Ecto neural progenitor cell (in vitro differentiated cells): ENCODE results near the gene RAB20.
"Not testable (repeated sequence)": the region's sequence is repeated elsewhere in the genome, so short reads cannot be mapped to it uniquely, and the experiment has no call there.

Source experiments
- DNase-seq: peaks from one replicate; pipeline ENCODE4 v3.0.0-alpha.2; 2018; ENCODE audit warnings: low spot score

Gene RAB20

GRCh38 chr13:110509971-110510786, 51.3 kb downstream of the RAB20 start:
- no peak for DNase-seq

DNA sequence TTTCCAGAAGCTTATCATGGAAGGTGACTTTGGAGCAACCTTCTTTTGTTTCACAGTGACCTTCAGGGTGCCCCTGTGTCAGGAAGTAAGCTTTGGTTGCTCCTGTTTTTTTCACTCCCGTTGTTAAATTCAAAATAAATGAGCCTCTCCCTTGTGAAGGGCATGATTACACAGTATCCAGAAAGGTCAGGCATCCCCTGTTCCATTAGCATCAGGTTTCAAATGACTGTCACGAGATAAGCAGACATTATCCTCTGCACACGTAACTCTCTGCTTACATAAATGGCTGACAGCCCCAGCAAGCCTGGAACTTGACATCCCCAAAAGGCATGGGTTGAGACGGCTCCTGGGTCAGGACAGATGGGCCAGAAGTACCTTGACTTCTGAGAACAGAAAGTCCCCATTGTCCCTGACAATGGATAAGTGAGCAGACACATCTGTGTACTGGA, 52.0 kb downstream of the RAB20 start:
- no peak for DNase-seq

DNA sequence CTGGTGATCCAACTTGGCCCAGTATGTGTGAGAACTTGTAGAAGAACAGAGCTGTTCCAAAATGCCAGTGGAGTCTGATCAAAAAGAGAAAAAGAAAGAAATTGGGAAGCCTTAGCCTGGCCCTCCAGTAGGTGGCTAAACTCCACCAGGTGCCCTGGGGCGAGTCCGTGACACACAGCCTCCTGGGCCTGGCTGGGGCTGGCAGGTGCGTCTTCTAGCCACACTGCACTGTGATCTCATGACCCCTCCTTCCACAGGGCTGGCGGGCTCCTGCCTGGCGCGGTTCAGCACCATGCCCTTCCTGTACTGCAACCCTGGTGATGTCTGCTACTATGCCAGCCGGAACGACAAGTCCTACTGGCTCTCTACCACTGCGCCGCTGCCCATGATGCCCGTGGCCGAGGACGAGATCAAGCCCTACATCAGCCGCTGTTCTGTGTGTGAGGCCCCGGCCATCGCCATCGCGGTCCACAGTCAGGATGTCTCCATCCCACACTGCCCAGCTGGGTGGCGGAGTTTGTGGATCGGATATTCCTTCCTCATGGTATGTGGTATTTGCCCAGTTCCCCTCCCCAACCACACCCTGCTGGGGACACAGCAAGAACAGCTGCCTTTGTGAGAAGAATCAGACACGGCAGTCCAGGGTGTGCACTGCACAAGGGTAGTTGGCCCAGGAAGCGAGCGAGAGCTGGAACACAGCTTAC, 53.7 kb downstream of the RAB20 start:
- no peak for DNase-seq

GRCh38 chr13:110506859-110507566, 54.5 kb downstream of the RAB20 start:
- no peak for DNase-seq

DNA sequence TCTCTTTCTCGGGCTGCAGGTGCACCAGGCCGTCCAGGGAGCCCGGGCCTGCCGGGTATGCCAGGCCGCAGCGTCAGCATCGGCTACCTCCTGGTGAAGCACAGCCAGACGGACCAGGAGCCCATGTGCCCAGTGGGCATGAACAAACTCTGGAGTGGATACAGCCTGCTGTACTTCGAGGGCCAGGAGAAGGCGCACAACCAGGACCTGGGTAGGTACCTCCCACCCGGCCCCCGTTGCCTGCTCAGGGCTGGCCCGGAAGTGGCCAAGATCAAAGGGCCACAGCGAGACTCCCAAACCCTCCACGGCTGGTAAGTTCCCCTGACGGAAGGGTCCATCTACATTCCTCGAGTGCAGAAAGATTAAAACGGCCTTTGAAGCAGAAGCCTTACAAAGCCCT, 55.1 kb downstream of the RAB20 start:
- no peak for DNase-seq

DNA sequence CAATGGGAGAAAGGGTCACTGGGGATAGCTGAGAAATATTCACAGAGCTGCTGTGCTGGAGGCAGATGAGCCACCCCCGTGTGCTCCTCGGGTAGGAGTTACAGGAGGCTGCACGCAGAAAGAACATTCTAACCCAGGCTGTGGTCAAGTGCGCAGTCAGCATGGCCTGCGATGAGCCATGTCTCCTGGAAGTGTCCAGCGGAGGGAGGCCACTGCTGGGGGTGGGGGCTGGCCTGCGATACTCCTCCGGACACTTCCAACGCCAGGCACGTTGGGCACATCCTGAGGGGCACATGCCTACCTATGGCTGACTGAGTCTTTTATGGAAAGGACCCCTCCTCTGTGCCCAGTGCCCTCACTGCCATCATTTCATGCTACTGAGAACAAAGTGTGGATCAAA, 55.9 kb downstream of the RAB20 start:
- no peak for DNase-seq

- no peak for DNase-seq
These were observed 57.5 kb downstream of the RAB20 start for GRCh38 chr13:110503979-110504499.

DNA sequence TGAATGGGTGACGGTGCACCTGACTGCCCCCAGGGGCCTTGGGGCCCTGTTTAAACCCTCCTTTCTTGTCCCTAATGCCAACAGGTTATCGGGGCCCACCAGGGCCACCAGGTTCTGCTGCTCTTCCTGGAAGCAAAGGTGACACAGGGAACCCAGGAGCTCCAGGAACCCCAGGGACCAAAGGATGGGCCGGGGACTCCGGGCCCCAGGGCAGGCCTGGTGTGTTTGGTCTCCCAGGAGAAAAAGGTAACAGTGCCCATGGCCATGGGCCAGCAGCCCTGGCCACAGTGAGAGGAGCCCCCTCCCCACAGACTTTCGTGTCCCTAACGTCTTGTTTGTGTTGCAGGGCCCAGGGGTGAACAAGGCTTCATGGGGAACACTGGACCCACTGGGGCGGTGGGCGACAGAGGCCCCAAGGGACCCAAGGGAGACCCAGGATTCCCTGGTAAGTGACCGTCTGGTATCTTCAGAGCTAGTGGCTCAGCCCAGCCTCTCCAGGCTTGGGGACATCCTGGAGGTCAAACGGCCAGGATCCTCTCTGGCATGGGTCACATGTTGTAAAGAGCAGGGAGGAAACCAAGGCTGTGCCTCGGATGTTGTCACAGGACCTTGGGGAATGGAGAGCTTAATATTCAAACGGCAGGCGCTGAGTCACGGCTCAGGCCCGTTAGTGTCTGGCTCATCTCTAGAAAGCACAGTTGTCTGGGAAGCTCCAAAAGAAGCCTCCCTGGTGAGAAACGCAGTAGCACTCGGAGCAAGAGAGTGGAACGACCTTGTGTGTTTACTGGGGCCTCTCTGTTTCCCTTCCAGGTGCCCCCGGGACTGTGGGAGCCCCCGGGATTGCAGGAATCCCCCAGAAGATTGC, 58.3 kb downstream of the RAB20 start:
- DNase-seq: no peak

DNA sequence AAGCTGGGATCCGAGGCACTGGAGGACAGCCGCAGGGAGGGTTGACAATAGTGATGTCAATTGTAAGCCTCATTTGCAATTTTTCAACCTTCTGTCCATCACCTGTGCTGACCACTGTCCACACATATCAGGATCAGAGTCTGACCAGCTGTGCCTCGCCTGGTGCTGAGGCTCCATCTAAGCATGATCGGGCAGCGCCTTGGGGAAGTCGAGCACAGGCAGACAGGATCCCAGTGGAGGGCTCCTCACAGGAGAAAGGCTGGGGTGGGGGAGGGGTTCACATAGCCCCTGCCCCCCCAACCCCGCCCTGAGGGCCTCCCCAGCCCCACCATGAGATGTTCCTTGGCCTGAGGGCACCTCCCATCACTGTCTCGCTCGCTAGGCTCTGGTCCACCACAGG, 60.3 kb downstream of the RAB20 start:
- DNase-seq: no peak

GRCh38 chr13:110500341-110500740, 61.2 kb downstream of the RAB20 start:
- DNase-seq: no peak

GRCh38 chr13:110499621-110500281, 61.8 kb downstream of the RAB20 start:
- no peak for DNase-seq

GRCh38 chr13:110498765-110499164, 62.8 kb downstream of the RAB20 start:
- no peak for DNase-seq

- no peak for DNase-seq
These were observed 63.2 kb downstream of the RAB20 start for GRCh38 chr13:110498327-110498726.

- DNase-seq: not testable (repeated sequence)
These were observed 63.6 kb downstream of the RAB20 start for GRCh38 chr13:110497896-110498295.

DNA sequence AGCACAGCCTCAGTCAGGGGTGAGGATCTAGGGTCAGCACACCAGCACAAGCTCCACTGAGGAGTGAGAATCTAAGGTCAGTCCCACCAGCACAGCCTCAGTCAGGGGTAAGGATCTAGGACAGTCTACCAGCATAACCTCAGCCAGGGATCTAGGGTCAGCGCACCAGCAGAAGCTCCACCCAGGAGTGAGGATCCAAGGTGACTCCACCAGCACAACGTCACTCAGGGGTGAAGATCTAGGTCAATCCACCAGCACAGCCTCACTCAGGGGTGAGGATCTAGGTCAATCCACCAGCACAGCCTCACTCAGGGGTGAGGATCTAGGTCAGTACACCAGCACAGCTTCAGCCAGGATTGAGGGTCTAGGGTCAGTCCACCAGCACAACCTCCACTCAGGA, 64.5 kb downstream of the RAB20 start:
- DNase-seq: no peak

DNA sequence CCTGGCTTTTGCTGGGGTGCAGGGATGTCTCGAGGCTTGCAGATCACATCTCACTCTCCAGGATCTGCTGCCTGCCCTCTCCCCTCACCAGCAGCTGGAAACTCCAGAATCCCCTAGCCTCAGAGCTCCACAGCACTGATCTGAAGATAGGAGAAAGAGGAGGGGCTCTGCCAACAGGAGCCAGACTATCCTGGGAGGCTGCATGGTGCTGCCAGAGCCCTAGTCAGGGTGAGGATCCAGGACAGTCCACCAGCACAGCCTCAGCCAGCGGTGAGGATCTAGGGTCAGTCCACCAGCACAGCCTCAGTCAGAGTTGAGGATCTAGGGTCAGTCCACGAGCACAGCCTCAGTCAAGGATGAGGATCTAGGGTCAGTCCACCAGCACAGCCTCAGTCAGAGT, 65.2 kb downstream of the RAB20 start:
- no peak for DNase-seq

DNA sequence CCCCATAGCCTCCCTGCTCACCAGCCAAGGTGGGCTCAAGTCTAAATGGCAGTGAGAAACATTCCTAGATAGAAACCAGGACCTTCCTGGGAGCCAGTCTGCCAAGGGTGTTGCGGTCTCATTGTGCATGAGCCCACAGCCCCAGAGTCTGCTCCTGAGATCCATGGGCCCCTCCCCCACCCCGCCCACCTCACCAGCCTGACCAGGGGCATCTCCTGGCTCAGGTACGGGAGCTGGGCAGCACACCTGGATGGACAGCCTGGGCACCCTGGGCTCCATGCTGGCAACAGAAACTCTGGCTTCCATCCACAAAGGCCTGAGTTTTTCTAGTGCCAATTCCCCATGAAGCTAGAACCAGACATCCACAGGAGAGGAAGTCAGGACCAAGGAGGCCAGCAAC, 65.6 kb downstream of the RAB20 start:
- no peak for DNase-seq

- no peak for DNase-seq
These were observed 66.1 kb downstream of the RAB20 start for GRCh38 chr13:110495376-110495775.

GRCh38 chr13:110493613-110494012, 67.9 kb downstream of the RAB20 start:
- DNase-seq: no peak

- DNase-seq: no peak
These were observed 68.6 kb downstream of the RAB20 start for GRCh38 chr13:110492679-110493593.
